PFSK-1 (cell line): ENCODE results near the gene INS.

Experiments
- FOXP2 ChIP-seq: optimal IDR thresholded peaks from 2 replicates; pipeline ENCODE3; 2011; ENCODE audit warnings: borderline replicate concordance, control low read depth, inconsistent platforms; ENCODE audit not compliant: insufficient read depth; ENCODE audit errors: extremely low read length, extremely low read depth
- POLR2AphosphoS5 ChIP-seq: IDR thresholded peaks from 2 replicates; pipeline ENCODE4 v1.6.1; 2012; ENCODE audit warnings: low read depth, mild to moderate bottlenecking, control low read depth, low read length, moderate library complexity
- SIN3A ChIP-seq: IDR thresholded peaks from 2 replicates; pipeline ENCODE4 v1.6.1; 2012; ENCODE audit warnings: mild to moderate bottlenecking, low read length, moderate library complexity, borderline replicate concordance; ENCODE audit not compliant: insufficient read depth
- TAF1 ChIP-seq: IDR thresholded peaks from 2 replicates; pipeline ENCODE4 v1.6.1; 2012; ENCODE audit warnings: low read length, control low read depth, borderline replicate concordance; ENCODE audit not compliant: insufficient read depth
- TF ChIP-seq, protein P1 (sequence below), 2 experiments: IDR thresholded peaks; 2 replicates each; pipeline versions ENCODE4 v1.6.1 to v1.8.0; 2011 to 2012; ENCODE audit warnings: low read depth in 2 of 2, low read length in 2 of 2, control low read depth in 1 of 2, inconsistent platforms in 1 of 2, mild to moderate bottlenecking in 1 of 2, moderate library complexity in 1 of 2; ENCODE audit not compliant: insufficient read depth in 1 of 2

Gene INS

DNA sequence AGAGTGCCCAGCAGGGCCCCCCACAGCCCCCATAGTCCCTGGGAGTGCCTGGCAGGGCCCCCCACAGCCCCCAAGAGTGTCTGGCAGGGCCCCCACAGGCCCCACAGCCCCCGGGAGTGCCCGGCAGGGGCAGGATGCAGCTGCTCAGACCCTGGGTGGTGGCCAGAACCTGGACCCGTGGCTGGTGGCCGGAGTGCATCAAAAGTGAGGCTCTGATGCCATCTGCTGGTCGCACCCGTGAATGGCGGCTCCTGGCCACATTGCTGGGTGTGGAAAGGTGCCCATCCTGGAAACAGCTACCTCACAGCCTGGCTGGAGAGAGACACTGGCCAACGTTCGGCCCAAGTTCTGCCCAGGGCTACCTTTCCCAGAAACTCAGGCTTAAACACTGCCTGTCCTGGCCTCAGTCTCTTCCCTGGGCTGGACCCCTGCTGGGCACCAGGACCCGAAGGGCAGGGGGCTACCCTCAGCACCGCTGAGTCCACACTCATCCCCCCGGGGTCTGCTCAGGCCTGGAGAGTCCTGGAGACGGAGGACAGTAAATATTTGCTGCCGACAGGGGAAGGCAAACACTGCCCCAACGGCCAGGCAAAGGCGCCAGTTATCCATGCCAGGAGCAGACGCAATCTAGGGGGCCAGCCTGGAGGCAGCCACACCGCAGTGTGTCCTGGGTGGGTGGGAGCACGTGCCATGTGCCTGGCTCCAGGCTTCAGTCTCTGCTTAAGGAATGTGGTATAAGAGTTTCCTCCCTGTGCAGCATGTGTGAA, 4.4 kb downstream of the INS start:
- TF ChIP-seq, protein P1, sequence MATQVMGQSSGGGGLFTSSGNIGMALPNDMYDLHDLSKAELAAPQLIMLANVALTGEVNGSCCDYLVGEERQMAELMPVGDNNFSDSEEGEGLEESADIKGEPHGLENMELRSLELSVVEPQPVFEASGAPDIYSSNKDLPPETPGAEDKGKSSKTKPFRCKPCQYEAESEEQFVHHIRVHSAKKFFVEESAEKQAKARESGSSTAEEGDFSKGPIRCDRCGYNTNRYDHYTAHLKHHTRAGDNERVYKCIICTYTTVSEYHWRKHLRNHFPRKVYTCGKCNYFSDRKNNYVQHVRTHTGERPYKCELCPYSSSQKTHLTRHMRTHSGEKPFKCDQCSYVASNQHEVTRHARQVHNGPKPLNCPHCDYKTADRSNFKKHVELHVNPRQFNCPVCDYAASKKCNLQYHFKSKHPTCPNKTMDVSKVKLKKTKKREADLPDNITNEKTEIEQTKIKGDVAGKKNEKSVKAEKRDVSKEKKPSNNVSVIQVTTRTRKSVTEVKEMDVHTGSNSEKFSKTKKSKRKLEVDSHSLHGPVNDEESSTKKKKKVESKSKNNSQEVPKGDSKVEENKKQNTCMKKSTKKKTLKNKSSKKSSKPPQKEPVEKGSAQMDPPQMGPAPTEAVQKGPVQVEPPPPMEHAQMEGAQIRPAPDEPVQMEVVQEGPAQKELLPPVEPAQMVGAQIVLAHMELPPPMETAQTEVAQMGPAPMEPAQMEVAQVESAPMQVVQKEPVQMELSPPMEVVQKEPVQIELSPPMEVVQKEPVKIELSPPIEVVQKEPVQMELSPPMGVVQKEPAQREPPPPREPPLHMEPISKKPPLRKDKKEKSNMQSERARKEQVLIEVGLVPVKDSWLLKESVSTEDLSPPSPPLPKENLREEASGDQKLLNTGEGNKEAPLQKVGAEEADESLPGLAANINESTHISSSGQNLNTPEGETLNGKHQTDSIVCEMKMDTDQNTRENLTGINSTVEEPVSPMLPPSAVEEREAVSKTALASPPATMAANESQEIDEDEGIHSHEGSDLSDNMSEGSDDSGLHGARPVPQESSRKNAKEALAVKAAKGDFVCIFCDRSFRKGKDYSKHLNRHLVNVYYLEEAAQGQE (IDR thresholded peaks at IDR 0.05; ENCODE audit: insufficient read depth in 1 of 2, low read depth in 2 of 2, low read length in 2 of 2) = no peak
- TF ChIP-seq POLR2AphosphoS5 (no peak), FOXP2 (no peak), TAF1 (no peak), SIN3A (no peak)

DNA sequence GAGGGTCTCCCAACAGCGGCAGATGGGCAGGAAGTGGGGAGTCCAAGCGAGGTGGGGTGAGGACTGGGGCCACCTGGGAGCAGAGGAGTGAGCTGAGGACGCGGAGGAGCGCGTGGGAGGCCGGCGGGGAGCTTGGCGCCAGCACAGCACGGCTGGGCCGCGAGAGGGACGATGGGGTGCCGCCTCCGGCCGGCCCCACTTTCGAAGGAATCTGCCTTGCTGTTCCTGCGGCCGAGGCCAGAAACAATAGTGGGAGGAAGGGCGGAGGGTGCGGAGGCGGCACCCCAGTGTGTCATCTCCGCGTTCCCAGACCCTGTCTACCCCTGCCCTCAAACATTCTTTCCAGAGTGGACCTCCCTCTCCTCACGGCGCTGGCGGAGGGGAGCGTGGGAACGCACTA, 5.5 kb downstream of the INS start:
- TF ChIP-seq FOXP2 (no peak), POLR2AphosphoS5 (no peak)
- TF ChIP-seq, protein P1 (IDR thresholded peaks at IDR 0.05; ENCODE audit: insufficient read depth in 1 of 2, low read depth in 2 of 2, low read length in 2 of 2) = no peak

DNA sequence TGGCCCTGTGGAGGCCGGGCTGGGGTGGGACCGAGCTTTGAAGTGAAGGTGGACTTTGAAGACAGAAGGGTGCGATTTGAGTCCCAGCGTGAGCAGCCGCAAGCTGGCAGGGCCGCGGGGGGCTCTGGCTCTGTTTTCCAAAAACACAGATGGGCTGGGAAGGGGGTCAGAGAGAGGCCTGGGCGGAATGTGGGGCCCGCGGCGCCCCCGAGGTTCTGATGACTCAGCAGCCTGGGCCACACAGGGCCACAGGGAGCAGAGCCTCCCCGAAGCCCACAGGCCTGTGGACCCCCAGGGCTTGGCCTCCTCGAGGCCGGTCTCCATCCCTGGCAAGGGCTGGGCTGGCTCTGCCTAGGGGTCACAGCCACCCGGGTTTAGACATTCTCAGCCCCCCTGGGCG, 6.1 kb downstream of the INS start:
- TF ChIP-seq, protein P1 (IDR thresholded peaks at IDR 0.05; ENCODE audit: insufficient read depth in 1 of 2, low read depth in 2 of 2, low read length in 2 of 2) = no peak
- TF ChIP-seq SIN3A (no peak), FOXP2 (no peak), TAF1 (no peak), POLR2AphosphoS5 (no peak)

DNA sequence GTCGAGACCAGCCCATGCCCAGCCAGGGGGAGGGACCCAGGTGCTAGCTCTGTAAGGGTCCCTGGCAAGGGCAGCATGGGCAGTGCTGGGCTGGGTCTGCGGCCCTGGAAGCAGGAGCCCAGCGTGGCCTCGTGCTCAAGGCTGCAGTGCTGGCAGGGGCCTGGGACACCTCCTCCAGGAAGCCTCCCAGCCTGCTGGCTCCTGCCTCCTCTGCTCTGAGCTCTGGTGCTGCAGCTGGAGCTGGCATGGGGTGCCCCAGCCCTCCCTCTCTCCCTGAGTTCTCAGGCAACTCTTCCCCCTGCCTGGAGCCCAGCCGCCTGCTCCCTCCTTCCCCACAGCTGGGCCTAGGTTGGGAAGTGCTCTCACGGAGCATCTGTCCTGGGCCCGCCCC, 6.8 kb downstream of the INS start:
- TF ChIP-seq SIN3A (no peak), FOXP2 (no peak), TAF1 (no peak), POLR2AphosphoS5 (no peak)
- TF ChIP-seq, protein P1 (IDR thresholded peaks at IDR 0.05; ENCODE audit: insufficient read depth in 1 of 2, low read depth in 2 of 2, low read length in 2 of 2) = no peak
